Measurements from ENCODE around the gene WDFY2. TPM values are rescaled to one million over a fixed set of nuclear protein-coding genes. Genes with fewer than 3 reads are reported as not detected.

Gene WDFY2
- total and polyA plus RNA-seq, 11 donors = 2.0 to 12.6 (median 6.5) TPM

DNA sequence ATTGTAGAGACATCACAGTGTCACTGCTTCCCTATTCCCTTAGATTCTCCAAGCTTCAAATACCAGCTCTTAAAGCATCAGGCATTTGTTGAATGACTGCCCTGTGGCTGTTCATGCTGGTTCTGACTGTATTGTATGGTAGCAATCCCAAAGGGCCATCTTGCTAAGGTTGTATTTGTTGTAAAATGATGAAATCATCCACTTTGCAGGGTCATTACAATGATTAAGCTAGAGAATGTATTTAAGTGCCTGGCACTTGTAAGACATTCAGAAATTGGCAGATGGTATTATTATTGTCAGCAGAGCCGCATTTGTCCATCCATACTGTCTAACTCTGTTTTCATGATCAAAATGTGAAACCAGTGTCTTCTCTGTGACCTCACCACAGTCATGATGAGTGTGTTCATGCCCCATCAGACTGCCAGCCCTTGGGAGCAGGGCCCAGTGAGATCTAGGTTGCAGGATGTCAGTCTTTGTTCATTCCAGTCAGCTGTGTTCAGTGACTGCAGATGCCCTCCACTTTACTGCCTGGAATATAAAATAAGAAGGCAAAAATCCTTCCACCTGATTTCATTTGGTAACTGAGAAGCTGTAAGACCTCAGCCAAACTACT lies 133.6 kb downstream of the WDFY2 start:
- H3K27me3 ChIP-seq = no peaks in the 10 kb centered on the region
- peaks cover 0 to 33% (median 5%) of the 10 kb centered on the region in 12 donors for H3K4me1 ChIP-seq
- H3K36me3 ChIP-seq = peaks cover 0 to 11% (median 0%) of the 10 kb centered on the region in 9 donors
- no peak overlapping the region for H3K27ac ChIP-seq
- TF ChIP-seq, protein P1, sequence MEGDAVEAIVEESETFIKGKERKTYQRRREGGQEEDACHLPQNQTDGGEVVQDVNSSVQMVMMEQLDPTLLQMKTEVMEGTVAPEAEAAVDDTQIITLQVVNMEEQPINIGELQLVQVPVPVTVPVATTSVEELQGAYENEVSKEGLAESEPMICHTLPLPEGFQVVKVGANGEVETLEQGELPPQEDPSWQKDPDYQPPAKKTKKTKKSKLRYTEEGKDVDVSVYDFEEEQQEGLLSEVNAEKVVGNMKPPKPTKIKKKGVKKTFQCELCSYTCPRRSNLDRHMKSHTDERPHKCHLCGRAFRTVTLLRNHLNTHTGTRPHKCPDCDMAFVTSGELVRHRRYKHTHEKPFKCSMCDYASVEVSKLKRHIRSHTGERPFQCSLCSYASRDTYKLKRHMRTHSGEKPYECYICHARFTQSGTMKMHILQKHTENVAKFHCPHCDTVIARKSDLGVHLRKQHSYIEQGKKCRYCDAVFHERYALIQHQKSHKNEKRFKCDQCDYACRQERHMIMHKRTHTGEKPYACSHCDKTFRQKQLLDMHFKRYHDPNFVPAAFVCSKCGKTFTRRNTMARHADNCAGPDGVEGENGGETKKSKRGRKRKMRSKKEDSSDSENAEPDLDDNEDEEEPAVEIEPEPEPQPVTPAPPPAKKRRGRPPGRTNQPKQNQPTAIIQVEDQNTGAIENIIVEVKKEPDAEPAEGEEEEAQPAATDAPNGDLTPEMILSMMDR (IDR thresholded peaks at IDR 0.05) = no peak
- DNase-seq (no peak), ATAC-seq (no peak)
- WGBS, 4 donors = 75 to 95% (median 90%) methylated on average over 1 of the region's 1 CpG
- no peak overlapping the region for H3K4me3 ChIP-seq
- intact Hi-C loops (cut with DNase I) = no loop called here
- no peaks in the 10 kb centered on the region for H3K9me3 ChIP-seq

DNA sequence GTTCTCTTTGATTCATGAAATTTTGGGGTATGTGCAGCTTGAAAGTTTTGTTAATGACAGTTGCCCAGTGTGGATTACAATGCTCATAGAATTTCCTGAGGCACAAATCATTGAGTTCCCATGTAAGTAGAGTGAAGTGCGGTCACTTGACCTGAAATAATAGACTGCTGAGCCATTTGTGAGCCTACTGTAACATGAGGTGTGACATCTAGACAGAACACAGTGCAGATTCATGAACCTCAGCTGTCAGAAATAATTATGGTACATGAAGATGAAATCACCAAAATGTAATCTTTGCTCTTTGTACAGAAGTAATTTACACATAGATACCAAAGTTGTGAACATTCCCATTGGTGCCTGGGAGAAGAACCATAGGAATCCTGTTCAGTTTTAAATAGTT lies 135.1 kb downstream of the WDFY2 start:
- no peak for DNase-seq
- Histone ChIP-seq H3K9me3 (no peaks in the 10 kb centered on the region), H3K4me3 (no peak overlapping the region), H3K36me3 (peaks cover 0 to 11% (median 0%) of the 10 kb centered on the region in 9 donors), H3K27ac (no peak overlapping the region), H3K4me1 (peaks cover 0 to 34% (median 5%) of the 10 kb centered on the region in 12 donors), H3K27me3 (no peaks in the 10 kb centered on the region)
- TF ChIP-seq POLR2A (IDR thresholded peaks at IDR 0.05) = no peak
- TF ChIP-seq, protein P1 (IDR thresholded peaks at IDR 0.05) = no peak
- intact Hi-C loops (cut with DNase I) = no loop called here
- no peak for ATAC-seq
- WGBS, 4 donors = 52 to 83% (median 73%) methylated on average over 1 of the region's 1 CpG

DNA sequence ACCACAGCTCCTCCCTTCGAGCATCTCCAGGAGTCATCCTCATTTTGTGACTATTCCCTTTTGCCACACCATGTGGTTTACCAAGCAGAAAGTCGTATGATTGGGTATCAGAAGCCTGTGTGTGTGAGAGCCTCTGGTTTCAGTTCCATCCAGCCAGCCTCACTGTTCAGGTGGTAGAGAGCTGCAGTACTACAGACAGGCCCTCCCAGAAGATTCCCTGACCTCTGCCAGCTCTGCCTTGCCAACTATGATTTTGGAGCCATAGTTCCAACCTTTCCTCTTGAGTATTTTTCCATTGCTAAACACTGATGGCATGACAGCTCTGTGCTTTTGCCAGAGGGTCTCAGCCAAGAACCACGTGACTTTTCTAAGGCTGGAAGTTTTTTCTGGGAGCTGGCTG lies 137.2 kb downstream of the WDFY2 start:
- no peak for TF ChIP-seq POLR2A (IDR thresholded peaks at IDR 0.05)
- TF ChIP-seq, protein P1 (IDR thresholded peaks at IDR 0.05) = no peak
- Histone ChIP-seq H3K27me3 (no peaks in the 10 kb centered on the region), H3K36me3 (peaks cover 0 to 20% (median 0%) of the 10 kb centered on the region in 9 donors), H3K9me3 (no peaks in the 10 kb centered on the region), H3K4me1 (peaks cover 0 to 41% (median 8%) of the 10 kb centered on the region in 12 donors), H3K27ac (peak overlapping the region in 11 of 12 donors; percentile 28 to 66 (median 56)), H3K4me3 (no peak overlapping the region)
- ATAC-seq (peak; percentile 87 to 93 (median 90)), DNase-seq (peak in 4 of 5 donors; percentile 47 to 77 (median 62))
- intact Hi-C loops (cut with DNase I) = loop anchor here in 6 of 10 donors (5.0 to 10.0 kb wide), 5 partner anchors 47 to 267 kb away; partner anchors contain the start of genes WDFY2 (in 3 of the 6) and INTS6 (in 1 of the 6)
- WGBS, 4 donors = 49 to 61% (median 55%) methylated on average over 3 of the region's 3 CpGs

DNA sequence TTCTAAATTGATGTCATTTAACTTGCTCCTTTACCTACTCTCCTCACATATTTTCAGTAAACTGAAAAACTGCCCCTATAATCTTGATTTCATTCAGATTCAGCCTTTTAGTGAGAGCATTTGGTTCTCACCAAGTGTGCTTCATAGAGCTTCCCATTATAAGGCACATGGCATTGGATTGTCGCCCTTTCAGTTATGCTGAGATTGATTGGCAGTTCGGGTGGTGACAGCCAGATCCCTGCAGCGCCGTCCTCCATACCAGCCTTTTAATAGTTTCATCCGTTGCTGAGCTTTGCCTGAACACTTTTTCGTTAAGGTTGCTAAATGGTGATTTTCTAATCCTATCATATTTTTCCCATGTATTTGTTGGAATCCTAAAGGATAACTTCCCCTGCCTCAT lies 139.3 kb downstream of the WDFY2 start:
- ATAC-seq = peak in 2 of 4 donors; percentile 32 to 38
- Histone ChIP-seq H3K36me3 (peaks cover 0 to 29% (median 0%) of the 10 kb centered on the region in 9 donors), H3K4me3 (no peak overlapping the region), H3K9me3 (no peaks in the 10 kb centered on the region), H3K4me1 (peaks cover 0 to 44% (median 19%) of the 10 kb centered on the region in 12 donors), H3K27me3 (no peaks in the 10 kb centered on the region), H3K27ac (peak overlapping the region in 3 of 12 donors; percentile 3 to 53 (median 7))
- DNase-seq = no peak
- 69 to 79% (median 72%) methylated on average over 6 of the region's 6 CpGs for WGBS, 4 donors
- no peak for TF ChIP-seq POLR2A (IDR thresholded peaks at IDR 0.05)
- TF ChIP-seq, protein P1 (IDR thresholded peaks at IDR 0.05) = no peak
- intact Hi-C loops (cut with DNase I) = loop anchor here in 6 of 10 donors (5.0 to 10.0 kb wide), 5 partner anchors 49 to 269 kb away; partner anchors contain the start of genes WDFY2 (in 3 of the 6) and INTS6 (in 1 of the 6)
